GM20000 (cell line): ENCODE data around the gene SS18.
A peak's percentile ranks its signal among the peaks of the same experiment; 100 is the strongest.
"Not testable (repeated sequence)": the region's sequence is repeated elsewhere in the genome, so short reads cannot be mapped to it uniquely, and the experiment has no call there.

Experiments used
- DNase-seq: peaks from one replicate; pipeline ENCODE4 v3.0.0; 2012; ENCODE audit warnings: low spot score
- TF ChIP-seq, protein P1 (sequence below): IDR thresholded peaks from 2 replicates; pipeline ENCODE4 v1.5.1; 2012; ENCODE audit warnings: mild to moderate bottlenecking, control low read depth; ENCODE audit errors: extremely low read depth, missing control alignments

SS18 gene, protein sequence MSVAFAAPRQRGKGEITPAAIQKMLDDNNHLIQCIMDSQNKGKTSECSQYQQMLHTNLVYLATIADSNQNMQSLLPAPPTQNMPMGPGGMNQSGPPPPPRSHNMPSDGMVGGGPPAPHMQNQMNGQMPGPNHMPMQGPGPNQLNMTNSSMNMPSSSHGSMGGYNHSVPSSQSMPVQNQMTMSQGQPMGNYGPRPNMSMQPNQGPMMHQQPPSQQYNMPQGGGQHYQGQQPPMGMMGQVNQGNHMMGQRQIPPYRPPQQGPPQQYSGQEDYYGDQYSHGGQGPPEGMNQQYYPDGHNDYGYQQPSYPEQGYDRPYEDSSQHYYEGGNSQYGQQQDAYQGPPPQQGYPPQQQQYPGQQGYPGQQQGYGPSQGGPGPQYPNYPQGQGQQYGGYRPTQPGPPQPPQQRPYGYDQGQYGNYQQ

DNA sequence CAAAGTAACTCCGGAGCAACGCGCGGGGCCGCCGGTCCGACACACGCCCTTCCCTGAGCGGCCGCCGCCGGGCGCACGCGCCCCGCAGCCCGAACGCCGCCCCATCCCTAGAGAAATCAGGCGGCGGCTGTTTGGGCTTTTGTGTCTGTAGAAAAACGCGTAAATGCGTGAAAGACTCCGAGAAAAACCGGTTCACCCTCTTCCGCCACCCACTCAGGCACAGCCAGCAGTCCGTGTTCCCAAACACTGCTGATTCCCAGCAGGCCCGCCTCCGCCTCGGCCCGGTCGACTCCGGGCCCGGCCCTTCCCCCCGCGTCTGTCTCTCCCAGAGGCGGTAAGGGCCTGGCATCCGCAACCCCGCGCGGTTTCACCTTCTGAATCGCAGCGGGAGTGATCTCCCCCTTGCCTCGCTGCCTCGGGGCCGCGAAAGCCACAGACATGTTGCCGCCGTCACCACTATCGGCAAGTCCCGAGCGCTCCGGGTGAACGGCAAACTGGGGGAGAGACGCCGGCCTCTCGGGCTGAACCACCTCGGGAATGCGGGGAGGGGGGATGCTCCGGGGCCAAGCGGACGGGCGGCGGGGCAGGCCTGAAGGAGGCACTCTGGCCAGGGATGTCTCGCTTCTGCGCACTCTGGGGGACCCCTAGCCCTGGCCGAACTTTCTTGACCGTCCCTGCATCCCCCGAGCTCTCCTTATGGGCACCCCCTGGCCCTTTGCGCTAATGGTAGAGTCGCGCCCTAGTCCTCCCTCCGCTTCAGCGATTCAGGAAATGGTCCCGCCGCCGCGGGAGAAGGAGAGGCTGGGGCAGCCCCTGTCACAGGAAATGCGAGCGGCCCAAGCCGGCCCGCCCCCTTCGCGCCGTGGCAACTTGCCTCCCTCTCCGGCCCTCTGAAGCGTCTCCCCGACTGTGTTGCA, at the start of gene SS18:
SS18 (minus strand) TSS at position 484 of the 917 bp plus-strand sequence; CDS start at position 440, 44 bp downstream.
- DNase-seq: peak; percentile 92
- TF ChIP-seq, protein P1, sequence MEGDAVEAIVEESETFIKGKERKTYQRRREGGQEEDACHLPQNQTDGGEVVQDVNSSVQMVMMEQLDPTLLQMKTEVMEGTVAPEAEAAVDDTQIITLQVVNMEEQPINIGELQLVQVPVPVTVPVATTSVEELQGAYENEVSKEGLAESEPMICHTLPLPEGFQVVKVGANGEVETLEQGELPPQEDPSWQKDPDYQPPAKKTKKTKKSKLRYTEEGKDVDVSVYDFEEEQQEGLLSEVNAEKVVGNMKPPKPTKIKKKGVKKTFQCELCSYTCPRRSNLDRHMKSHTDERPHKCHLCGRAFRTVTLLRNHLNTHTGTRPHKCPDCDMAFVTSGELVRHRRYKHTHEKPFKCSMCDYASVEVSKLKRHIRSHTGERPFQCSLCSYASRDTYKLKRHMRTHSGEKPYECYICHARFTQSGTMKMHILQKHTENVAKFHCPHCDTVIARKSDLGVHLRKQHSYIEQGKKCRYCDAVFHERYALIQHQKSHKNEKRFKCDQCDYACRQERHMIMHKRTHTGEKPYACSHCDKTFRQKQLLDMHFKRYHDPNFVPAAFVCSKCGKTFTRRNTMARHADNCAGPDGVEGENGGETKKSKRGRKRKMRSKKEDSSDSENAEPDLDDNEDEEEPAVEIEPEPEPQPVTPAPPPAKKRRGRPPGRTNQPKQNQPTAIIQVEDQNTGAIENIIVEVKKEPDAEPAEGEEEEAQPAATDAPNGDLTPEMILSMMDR: no peak

DNA sequence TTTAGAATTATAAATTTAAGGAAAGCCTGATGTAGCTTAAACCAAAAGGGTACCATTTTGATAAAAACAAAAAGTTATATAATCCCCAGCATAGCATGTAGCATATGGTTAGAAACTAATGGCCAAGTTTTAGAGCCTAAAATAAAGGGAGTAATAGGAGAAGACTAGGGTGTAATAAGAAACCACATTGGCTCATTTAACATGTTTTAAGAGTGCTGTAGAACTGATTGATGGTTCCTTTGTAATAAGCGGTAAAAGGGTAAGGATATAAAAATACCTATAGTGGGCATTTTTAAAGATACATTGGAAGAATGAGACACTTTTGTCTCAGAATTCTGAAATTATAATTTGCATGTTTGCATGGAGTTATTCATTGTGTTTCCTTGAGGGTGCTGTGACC, 45.1 kb upstream of the SS18 start:
- DNase-seq: no peak
- TF ChIP-seq, protein P1: no peak

DNA sequence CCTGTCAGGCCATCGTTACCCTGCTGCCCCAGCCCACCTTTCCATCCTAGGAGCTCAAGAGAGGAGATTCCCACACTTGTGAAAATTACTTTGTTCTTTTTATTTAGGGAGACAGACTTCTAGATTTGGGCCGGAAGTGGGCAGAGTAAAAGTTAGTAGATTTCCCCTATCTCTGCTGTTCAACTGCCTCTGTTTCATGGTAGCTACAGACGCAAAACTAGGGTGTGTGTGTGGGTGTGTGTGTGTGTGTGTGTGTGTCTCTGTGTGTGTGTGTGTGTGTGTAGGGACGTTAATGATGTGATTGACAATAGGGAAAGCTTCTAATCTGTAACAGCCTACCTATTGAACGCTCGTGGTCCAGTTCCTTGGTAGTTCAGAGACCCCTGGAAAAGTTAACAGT, 43.7 kb upstream of the SS18 start:
- TF ChIP-seq, protein P1: no peak
- DNase-seq: no peak

- TF ChIP-seq, protein P1: no peak
- peak; percentile 21 for DNase-seq
Observed at GRCh38 chr18:26133652-26134051, 43.2 kb upstream of the SS18 start, which contains the start of gene PSMA8. Gene PSMA8 (plus strand): TSS chr18:26133869. CDS start chr18:26133966, 97 bp downstream.

DNA sequence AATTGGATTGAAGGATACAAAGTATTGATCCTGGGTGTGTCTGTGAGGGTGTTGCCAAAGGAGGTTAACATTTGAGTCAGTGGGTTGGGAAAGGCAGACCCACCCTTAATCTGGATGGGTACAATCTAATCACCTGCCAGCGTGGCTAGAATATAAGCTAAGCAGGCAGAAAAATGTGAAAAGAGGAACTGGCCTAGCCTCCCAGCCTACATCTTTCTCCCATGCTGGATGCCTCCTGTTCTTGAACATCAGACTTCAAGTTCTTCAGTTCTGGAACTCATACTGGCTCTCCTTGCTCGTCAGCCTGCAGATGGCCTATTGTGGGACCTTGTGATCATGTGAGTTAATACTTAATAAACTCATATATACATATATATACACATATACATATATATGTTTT, 37.8 kb upstream of the SS18 start:
- DNase-seq: not testable (repeated sequence)

DNA sequence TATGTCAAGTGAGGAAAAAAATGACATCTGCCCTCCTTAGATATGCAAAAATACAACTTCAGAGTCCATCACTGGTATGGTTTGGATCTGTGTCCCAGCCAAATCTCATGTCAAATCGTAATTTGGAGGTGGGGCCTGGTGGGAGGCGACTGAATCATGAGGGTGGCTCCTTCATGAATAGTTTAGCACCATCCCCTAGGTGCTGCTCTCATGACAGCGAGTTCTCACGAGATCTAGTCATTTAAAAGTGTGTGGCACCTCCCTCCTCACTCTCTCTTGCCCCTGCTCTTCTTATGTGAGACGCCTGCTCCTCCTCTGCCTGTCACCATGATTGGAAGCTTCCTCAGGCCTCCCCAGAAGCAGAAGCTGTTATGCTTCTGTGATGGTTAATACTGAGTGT, 37.4 kb upstream of the SS18 start:
- TF ChIP-seq, protein P1: no peak
- DNase-seq: no peak

DNA sequence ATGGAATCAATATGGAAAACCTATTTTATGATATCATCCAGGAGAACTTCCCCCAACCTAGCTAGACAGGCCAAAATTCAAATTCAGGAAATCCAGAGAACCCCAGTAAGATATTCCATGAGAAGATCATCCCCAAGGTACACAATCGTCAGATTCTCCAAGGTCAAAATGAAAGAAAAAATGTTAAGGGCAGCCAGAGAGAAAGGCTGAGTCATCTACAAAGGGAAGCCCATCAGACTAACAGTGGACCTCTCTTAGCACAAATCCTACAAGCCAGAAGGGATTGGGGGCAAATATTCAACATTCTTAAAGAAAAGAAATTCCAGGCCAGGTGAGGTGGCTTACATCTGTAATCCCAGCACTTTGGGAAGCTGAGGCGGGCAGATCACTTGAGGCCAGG, 31.6 kb upstream of the SS18 start:
- not testable (repeated sequence) for DNase-seq

GRCh38 chr18:26121476-26121875, 31.1 kb upstream of the SS18 start:
- no peak for DNase-seq
- TF ChIP-seq, protein P1: no peak
